Measurements from ENCODE around the gene MTA1.
A peak's percentile ranks its signal among the peaks of the same experiment; 100 is the strongest.

MTA1 gene

DNA sequence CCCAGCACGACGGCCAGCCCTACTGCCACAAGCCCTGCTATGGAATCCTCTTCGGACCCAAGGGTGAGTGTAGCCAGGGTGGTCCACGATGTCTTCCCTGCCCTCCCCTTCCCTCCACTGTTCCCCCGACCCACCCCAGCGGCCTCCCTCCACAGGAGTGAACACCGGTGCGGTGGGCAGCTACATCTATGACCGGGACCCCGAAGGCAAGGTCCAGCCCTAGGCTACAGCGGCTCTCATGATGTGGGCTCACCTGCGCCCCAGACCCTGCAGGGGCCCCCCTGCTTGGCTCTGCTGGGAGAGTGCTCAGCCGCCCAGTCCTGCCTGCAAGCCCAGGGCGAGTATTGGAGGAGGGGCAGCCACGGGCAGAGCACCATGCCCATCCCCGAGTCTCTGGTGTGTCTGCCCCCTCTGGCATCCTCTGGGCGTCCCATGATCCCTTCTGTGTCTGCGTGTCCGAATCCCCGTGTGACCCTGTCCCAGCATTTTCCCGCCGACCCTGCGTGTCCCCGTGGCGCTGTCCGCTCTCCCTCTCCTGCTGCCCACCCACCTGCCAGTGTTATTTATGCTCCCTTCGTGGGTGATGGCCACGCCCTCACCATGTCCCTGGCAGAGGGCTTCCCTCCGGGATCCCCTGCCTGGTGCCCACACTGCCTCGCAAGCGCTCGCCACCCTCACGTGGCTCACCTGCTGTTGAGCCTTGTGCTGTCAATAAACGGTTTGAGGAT is 60.0 kb downstream of the MTA1 start:
- no peak overlapping the region for H3K27ac ChIP-seq (ENCODE audit: low read length)
- peaks cover 26% of the 10 kb centered on the region for H3K27me3 ChIP-seq (ENCODE audit: low read depth, low read length)
- H3K9me3 ChIP-seq (ENCODE audit: control insufficient read depth in 1 of 2, low read length in 2 of 2) = no peaks in the 10 kb centered on the region
- H3K36me3 ChIP-seq (ENCODE audit: control insufficient read depth in 1 of 2, insufficient read depth in 2 of 2, low read length in 2 of 2) = peaks cover 0 to 12% of the 10 kb centered on the region in 2 donors
- peaks cover 10 to 78% of the 10 kb centered on the region in 2 donors for H3K4me1 ChIP-seq (ENCODE audit: control insufficient read depth in 1 of 2, insufficient read depth in 2 of 2, low read length in 2 of 2)
- H3K4me3 ChIP-seq (ENCODE audit: low read depth in 1 of 2, low read length in 2 of 2) = no peak overlapping the region

GRCh38 chr14:105480199-105480746 is 60.6 kb downstream of the MTA1 start:
- Histone ChIP-seq H3K36me3 (ENCODE audit: control insufficient read depth in 1 of 2, insufficient read depth in 2 of 2, low read length in 2 of 2) (peaks cover 0 to 12% of the 10 kb centered on the region in 2 donors), H3K27me3 (ENCODE audit: low read depth, low read length) (peaks cover 25% of the 10 kb centered on the region), H3K27ac (ENCODE audit: low read length) (no peak overlapping the region), H3K4me1 (ENCODE audit: control insufficient read depth in 1 of 2, insufficient read depth in 2 of 2, low read length in 2 of 2) (peaks cover 10 to 78% of the 10 kb centered on the region in 2 donors), H3K9me3 (ENCODE audit: control insufficient read depth in 1 of 2, low read length in 2 of 2) (no peaks in the 10 kb centered on the region), H3K4me3 (ENCODE audit: low read depth in 1 of 2, low read length in 2 of 2) (peak overlapping the region in 1 of 2 donors; percentile 72)

- peaks cover 17% of the 10 kb centered on the region for H3K27me3 ChIP-seq (ENCODE audit: low read depth, low read length)
- H3K27ac ChIP-seq (ENCODE audit: low read length) = peak overlapping the region; percentile 92
- H3K9me3 ChIP-seq (ENCODE audit: control insufficient read depth in 1 of 2, low read length in 2 of 2) = no peaks in the 10 kb centered on the region
- peak overlapping the region; percentile 57 to 72 for H3K4me3 ChIP-seq (ENCODE audit: low read depth in 1 of 2, low read length in 2 of 2)
- peaks cover 0 to 12% of the 10 kb centered on the region in 2 donors for H3K36me3 ChIP-seq (ENCODE audit: control insufficient read depth in 1 of 2, insufficient read depth in 2 of 2, low read length in 2 of 2)
- H3K4me1 ChIP-seq (ENCODE audit: control insufficient read depth in 1 of 2, insufficient read depth in 2 of 2, low read length in 2 of 2) = peaks cover 10 to 79% of the 10 kb centered on the region in 2 donors
Measured at GRCh38 chr14:105480807-105481801, 61.5 kb downstream of the MTA1 start.

DNA sequence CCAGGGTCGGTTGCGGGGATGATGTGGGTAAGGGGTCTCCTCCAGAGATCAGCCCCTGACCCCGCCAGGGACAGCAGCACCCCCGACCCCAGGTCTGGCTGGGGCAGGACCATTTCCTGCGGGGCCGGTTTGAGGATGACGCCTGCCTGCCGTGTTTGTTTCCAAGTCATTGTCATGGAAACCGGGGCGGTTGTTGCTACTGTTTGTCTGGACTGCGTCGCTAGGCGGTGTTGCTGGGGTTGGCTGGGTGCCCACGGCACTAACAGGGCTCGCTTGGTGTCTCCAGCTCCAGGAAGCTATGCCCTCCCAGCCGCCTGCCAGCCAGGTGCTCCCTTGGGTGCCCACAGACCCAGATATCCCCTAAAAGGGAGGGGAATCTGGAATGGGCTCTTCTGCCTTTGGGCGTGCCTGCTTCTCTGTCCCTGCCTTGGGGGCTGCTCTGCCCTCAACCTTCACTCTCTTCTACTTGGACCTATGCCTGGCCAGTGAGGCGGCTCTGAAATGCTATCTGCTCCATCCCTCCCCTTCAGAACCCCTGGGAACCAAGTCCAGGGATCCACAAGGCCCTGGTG is 62.3 kb downstream of the MTA1 start:
- peaks cover 8% of the 10 kb centered on the region for H3K27me3 ChIP-seq (ENCODE audit: low read depth, low read length)
- H3K36me3 ChIP-seq (ENCODE audit: control insufficient read depth in 1 of 2, insufficient read depth in 2 of 2, low read length in 2 of 2) = peaks cover 0 to 12% of the 10 kb centered on the region in 2 donors
- H3K4me1 ChIP-seq (ENCODE audit: control insufficient read depth in 1 of 2, insufficient read depth in 2 of 2, low read length in 2 of 2) = peaks cover 10 to 79% of the 10 kb centered on the region in 2 donors
- H3K27ac ChIP-seq (ENCODE audit: low read length) = peak overlapping the region; percentile 86
- no peaks in the 10 kb centered on the region for H3K9me3 ChIP-seq (ENCODE audit: control insufficient read depth in 1 of 2, low read length in 2 of 2)
- H3K4me3 ChIP-seq (ENCODE audit: low read depth in 1 of 2, low read length in 2 of 2) = peak overlapping the region; percentile 16 to 72

- Histone ChIP-seq H3K27ac (ENCODE audit: low read length) (peak overlapping the region; percentile 86), H3K9me3 (ENCODE audit: control insufficient read depth in 1 of 2, low read length in 2 of 2) (no peaks in the 10 kb centered on the region), H3K36me3 (ENCODE audit: control insufficient read depth in 1 of 2, insufficient read depth in 2 of 2, low read length in 2 of 2) (peaks cover 0 to 12% of the 10 kb centered on the region in 2 donors), H3K4me1 (ENCODE audit: control insufficient read depth in 1 of 2, insufficient read depth in 2 of 2, low read length in 2 of 2) (peaks cover 10 to 74% of the 10 kb centered on the region in 2 donors), H3K4me3 (ENCODE audit: low read depth in 1 of 2, low read length in 2 of 2) (peak overlapping the region; percentile 16 to 72), H3K27me3 (ENCODE audit: low read depth, low read length) (peaks cover 5% of the 10 kb centered on the region)
Measured at GRCh38 chr14:105482486-105483110, 63.0 kb downstream of the MTA1 start.

- H3K4me1 ChIP-seq (ENCODE audit: control insufficient read depth in 1 of 2, insufficient read depth in 2 of 2, low read length in 2 of 2) = peaks cover 10 to 81% of the 10 kb centered on the region in 2 donors
- H3K27me3 ChIP-seq (ENCODE audit: low read depth, low read length) = peaks cover 5% of the 10 kb centered on the region
Measured at GRCh38 chr14:105483300-105484068, 63.9 kb downstream of the MTA1 start.

DNA sequence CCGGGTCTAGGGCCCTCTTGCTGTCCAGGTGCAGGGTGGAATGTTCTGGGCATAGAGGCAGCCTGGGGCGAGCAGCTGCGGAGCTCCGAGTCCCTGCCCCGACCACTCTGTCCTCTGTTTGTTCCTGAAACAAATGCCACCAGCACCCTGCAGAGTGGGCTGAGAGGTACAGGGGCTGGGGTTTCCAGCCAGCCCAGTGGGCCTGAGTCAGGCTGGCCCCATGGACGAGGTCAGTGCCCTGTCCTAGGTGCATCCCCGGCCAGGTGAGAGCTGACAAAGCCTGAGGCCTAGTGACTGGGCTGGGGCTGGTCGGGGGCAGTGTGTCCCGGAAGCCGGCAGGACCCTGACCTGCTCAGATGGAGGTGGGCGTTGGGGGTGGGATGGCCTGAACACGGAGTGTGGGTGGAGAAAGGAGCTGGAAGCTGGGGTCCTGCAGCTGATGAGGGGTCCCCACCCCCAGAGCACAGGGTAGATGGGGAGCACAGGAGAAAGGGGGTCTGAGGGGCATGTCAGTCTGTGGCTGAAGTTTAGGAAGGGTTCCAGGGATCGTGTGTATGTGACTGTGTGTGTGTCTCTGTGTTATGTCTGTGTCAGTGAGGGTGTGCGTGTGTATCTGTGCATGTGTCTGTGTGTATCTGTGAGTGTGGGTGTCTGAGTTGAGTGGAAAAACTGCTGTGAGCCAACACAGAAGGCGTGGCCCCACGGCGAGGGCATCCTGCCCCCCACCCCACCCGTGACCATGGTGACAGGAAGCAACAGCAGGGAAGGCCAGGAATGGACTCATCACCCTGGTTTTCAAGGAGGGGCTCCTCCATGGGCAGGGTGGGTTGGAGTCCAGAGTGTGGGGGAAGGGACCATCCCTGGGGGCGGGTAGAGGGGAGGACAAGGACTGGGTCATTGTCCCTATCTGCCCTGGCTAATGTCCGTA is 64.7 kb downstream of the MTA1 start:
- Histone ChIP-seq H3K4me1 (ENCODE audit: control insufficient read depth in 1 of 2, insufficient read depth in 2 of 2, low read length in 2 of 2) (peaks cover 10 to 90% of the 10 kb centered on the region in 2 donors), H3K4me3 (ENCODE audit: low read depth in 1 of 2, low read length in 2 of 2) (no peak overlapping the region), H3K27ac (ENCODE audit: low read length) (no peak overlapping the region), H3K36me3 (ENCODE audit: control insufficient read depth in 1 of 2, insufficient read depth in 2 of 2, low read length in 2 of 2) (peaks cover 0 to 8% of the 10 kb centered on the region in 2 donors), H3K9me3 (ENCODE audit: control insufficient read depth in 1 of 2, low read length in 2 of 2) (no peaks in the 10 kb centered on the region), H3K27me3 (ENCODE audit: low read depth, low read length) (peaks cover 5% of the 10 kb centered on the region)

More at GRCh38 chr14:105483300-105484068, 63.9 kb downstream of the MTA1 start:
- peaks cover 0 to 8% of the 10 kb centered on the region in 2 donors for H3K36me3 ChIP-seq (ENCODE audit: control insufficient read depth in 1 of 2, insufficient read depth in 2 of 2, low read length in 2 of 2)
- H3K4me3 ChIP-seq (ENCODE audit: low read depth in 1 of 2, low read length in 2 of 2) = peak overlapping the region in 1 of 2 donors; percentile 72
- H3K27ac ChIP-seq (ENCODE audit: low read length) = no peak overlapping the region
- H3K9me3 ChIP-seq (ENCODE audit: control insufficient read depth in 1 of 2, low read length in 2 of 2) = no peaks in the 10 kb centered on the region

GRCh38 chr14:105484997-105485393 is 65.4 kb downstream of the MTA1 start:
- H3K27ac ChIP-seq (ENCODE audit: low read length) = no peak overlapping the region
- no peaks in the 10 kb centered on the region for H3K9me3 ChIP-seq (ENCODE audit: control insufficient read depth in 1 of 2, low read length in 2 of 2)
- H3K27me3 ChIP-seq (ENCODE audit: low read depth, low read length) = peaks cover under 1% of the 10 kb centered on the region
- H3K4me3 ChIP-seq (ENCODE audit: low read depth in 1 of 2, low read length in 2 of 2) = no peak overlapping the region
- H3K36me3 ChIP-seq (ENCODE audit: control insufficient read depth in 1 of 2, insufficient read depth in 2 of 2, low read length in 2 of 2) = peaks cover 0 to 8% of the 10 kb centered on the region in 2 donors
- peaks cover 10 to 89% of the 10 kb centered on the region in 2 donors for H3K4me1 ChIP-seq (ENCODE audit: control insufficient read depth in 1 of 2, insufficient read depth in 2 of 2, low read length in 2 of 2)

GRCh38 chr14:105485739-105486162 is 66.1 kb downstream of the MTA1 start:
- peaks cover 10 to 82% of the 10 kb centered on the region in 2 donors for H3K4me1 ChIP-seq (ENCODE audit: control insufficient read depth in 1 of 2, insufficient read depth in 2 of 2, low read length in 2 of 2)
- H3K27ac ChIP-seq (ENCODE audit: low read length) = no peak overlapping the region
- no peaks in the 10 kb centered on the region for H3K9me3 ChIP-seq (ENCODE audit: control insufficient read depth in 1 of 2, low read length in 2 of 2)
- no peaks in the 10 kb centered on the region for H3K27me3 ChIP-seq (ENCODE audit: low read depth, low read length)
- peak overlapping the region in 1 of 2 donors; percentile 70 for H3K4me3 ChIP-seq (ENCODE audit: low read depth in 1 of 2, low read length in 2 of 2)
- H3K36me3 ChIP-seq (ENCODE audit: control insufficient read depth in 1 of 2, insufficient read depth in 2 of 2, low read length in 2 of 2) = peaks cover 0 to 8% of the 10 kb centered on the region in 2 donors

Measured in muscle layer of duodenum (tissue), 2 donors.